HG02571 (cell line): ENCODE measurements around the gene SALL4.
"Not testable (repeated sequence)": the region's sequence is repeated elsewhere in the genome, so short reads cannot be mapped to it uniquely, and the experiment has no call there.

Source experiments
- ATAC-seq: cut with Tn5 transposase; IDR thresholded peaks from one replicate; pipeline ENCODE4 v1.9.1; 2021; ENCODE audit warnings: mild to moderate bottlenecking, moderate library complexity; ENCODE audit not compliant: unreplicated experiment

Gene SALL4

GRCh38 chr20:51767867-51768758, 34.2 kb downstream of the SALL4 start, which contains the start of gene ATP9A:
ATP9A (minus strand) TSS chr20:51768390; CDS start chr20:51768369, 21 bp downstream.
- ATAC-seq = no peak

GRCh38 chr20:51766994-51767866, 35.1 kb downstream of the SALL4 start:
- no peak for ATAC-seq

- ATAC-seq = not testable (repeated sequence)
Measured at GRCh38 chr20:51765381-51765780, 36.9 kb downstream of the SALL4 start.

- no peak for ATAC-seq
Measured at GRCh38 chr20:51763965-51764602, 38.2 kb downstream of the SALL4 start.

- ATAC-seq = no peak
Measured at GRCh38 chr20:51760905-51761546, 41.3 kb downstream of the SALL4 start.

GRCh38 chr20:51759769-51760510, 42.4 kb downstream of the SALL4 start:
- no peak for ATAC-seq

GRCh38 chr20:51758978-51759544, 43.3 kb downstream of the SALL4 start:
- ATAC-seq = no peak

- ATAC-seq = no peak
Measured at GRCh38 chr20:51757226-51757625, 45.1 kb downstream of the SALL4 start.

GRCh38 chr20:51756653-51757052, 45.7 kb downstream of the SALL4 start:
- ATAC-seq = no peak

GRCh38 chr20:51753220-51753619, 49.1 kb downstream of the SALL4 start:
- ATAC-seq = not testable (repeated sequence)

- ATAC-seq = no peak
Measured at GRCh38 chr20:51752343-51752951, 49.9 kb downstream of the SALL4 start.

GRCh38 chr20:51750770-51751388, 51.4 kb downstream of the SALL4 start:
- ATAC-seq = no peak

GRCh38 chr20:51750037-51750769, 52.1 kb downstream of the SALL4 start:
- ATAC-seq = no peak

- ATAC-seq = no peak
Measured at GRCh38 chr20:51749674-51750036, 52.7 kb downstream of the SALL4 start.

GRCh38 chr20:51747182-51747911, 55.0 kb downstream of the SALL4 start:
- ATAC-seq = no peak

GRCh38 chr20:51745804-51746203, 56.5 kb downstream of the SALL4 start:
- no peak for ATAC-seq

- no peak for ATAC-seq
Measured at GRCh38 chr20:51740838-51741237, 61.5 kb downstream of the SALL4 start.
